GM10847 (cell line): ENCODE results near the gene SGK2.

ENCODE experiments used
- POLR2A ChIP-seq: IDR thresholded peaks from 2 replicates; pipeline ENCODE4 v1.6.1; 2011; ENCODE audit not compliant: insufficient read length; ENCODE audit errors: extremely low read depth

SGK2 gene

GRCh38 chr20:43542674-43543073 is 16.2 kb upstream of the SGK2 start:
- no peak for TF ChIP-seq POLR2A

DNA sequence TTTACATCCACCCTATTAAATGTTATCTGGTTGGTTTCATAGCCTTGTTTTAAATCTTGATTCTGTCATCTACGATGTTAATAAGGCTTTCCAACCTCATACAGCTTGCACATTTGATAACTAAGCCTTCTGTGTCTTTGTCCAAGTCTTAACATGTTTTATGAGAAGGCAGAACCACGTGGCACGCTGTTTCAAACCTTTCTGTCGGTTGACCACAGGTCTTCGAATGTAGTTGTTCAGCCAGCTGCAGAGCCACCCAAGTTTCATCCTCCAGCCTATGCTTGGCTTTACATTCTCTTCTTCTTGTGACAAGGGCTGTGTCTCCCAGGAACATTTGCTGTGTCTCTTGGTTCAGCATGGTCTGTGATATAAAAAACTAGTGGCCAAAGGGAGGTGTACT is 15.7 kb upstream of the SGK2 start:
- no peak for TF ChIP-seq POLR2A

DNA sequence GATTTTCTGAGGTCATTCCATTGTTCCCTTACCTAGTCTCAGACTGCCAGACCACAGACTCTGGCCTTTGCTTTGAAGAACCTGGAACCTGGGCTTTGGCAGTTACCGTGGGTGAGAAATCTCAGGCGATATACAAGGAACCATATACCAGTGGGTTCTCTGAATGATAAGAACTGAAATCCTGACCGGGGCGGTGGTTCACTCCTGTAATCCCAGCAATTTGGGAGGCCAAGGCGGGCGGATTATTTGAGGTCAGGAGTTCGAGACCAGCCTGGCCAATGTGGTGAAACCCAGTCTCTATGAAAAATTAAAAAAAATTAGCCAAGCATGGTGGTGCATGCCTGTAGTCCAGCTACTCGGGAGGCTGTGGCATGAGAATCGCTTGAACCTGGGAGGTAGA is 14.3 kb upstream of the SGK2 start:
- TF ChIP-seq POLR2A, result no peak

DNA sequence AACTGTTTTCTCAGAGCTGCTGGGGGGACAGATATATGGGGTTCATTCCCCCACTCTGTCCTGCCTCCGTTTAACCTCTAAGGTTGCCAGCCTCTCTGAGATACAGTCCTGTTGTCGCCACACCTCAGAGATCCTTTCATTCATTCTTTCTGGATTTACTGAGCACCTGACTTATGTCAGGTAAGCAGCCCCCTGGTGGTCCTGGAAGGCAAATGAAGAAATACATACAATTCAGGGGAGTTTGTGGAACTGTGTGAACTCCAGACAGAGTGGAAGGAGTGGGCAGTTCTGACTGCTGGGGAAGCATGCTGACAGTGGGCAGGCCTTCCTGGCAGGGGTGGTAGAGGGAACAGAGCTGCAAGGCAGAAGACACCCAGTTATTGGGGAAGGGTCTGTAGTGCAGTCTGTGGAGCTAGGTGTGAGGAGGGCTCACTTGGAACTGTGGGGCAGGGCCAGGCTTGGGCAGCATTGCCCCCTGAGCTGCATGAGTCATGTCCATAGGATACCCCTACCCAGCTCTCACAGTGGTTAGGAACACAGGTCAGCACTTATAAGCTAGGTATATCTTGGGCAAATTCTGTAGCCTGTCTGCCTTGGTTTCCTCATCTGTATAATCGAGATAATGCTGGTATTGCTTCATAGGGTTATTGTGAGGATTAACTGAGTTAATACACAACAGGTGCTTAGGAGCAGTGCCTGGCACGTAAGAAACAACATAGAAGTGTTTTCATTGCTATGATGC is 12.8 kb upstream of the SGK2 start:
- TF ChIP-seq POLR2A, result no peak

GRCh38 chr20:43548273-43548880 is 10.4 kb upstream of the SGK2 start:
- TF ChIP-seq POLR2A, result no peak

DNA sequence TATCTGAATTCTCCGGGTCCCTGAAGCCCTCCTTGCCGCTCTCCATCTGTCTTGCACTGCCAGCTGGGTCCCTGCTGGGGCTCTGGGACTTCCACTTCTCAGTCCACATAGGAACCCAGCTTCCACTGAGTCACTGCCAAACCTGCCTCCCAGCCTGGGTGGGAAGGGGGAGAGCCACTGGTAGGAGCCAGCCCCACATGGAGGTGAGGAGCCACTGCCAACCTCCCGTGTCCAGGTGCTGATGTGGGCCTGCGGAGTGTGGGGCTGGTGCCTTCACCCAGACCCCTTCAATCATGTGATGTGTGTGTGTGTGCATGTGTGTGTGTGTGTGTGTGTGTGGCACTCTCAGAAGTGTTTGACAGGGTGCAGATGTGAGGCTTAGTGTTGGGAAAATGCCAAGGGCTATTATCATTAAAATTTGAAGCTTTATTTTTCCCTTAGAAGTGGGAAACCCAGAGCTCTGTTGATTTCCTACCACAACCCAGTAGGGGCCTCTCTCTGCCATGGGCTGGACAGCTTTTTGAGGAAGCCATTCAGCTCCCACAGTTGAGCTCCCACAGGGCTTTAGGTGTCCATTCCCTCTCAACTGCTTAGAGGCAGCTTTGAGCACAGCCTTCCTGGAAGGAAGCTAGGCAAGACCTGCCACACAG is 9.3 kb upstream of the SGK2 start:
- no peak for TF ChIP-seq POLR2A

GRCh38 chr20:43550456-43550855 is 8.4 kb upstream of the SGK2 start:
- no peak for TF ChIP-seq POLR2A

- no peak for TF ChIP-seq POLR2A
Measured at GRCh38 chr20:43554369-43554768, 4.5 kb upstream of the SGK2 start.

DNA sequence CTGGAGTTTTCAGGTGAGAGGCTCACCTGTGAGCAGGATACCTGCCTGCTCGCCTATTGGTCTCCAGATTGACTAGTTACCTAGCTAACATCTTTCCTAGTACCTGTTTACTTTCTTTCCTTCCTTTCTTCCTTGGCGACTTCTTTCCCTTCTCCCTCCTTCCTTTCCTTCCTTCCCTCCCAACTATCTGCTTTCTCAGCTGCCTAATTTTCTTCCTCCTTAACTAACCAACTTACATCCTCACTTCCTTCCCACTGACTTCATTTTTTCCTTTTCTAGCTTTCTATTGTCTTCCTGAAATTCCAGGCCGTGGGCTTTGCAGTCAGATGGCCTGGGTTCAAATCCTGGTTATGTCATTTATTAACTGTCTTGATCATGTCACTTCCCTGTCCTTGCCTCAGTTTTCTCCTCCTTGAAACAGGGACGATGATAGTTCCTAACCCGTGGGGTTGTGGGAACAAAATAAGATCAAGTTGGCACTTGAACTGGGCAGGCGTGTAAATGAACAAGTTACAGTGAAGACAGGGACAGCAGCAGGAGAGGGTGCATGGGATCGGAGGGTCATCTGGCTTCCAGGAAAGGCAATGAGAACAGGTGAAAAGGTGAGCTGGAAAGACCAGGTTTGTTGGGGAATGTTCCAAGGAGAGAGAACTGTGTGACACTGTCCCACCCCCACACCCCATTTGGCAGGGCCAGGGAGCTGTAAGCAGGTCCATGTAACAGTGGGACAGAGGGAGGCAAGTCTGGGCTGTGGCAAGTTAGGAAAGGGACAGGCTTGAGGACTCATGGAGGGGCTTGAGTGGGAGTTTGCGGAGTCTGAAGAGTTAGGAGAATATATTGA is 540 bp downstream of the SGK2 start:
- TF ChIP-seq POLR2A, result no peak

- no peak for TF ChIP-seq POLR2A
Measured at GRCh38 chr20:43560974-43561373, 2.1 kb downstream of the SGK2 start.

DNA sequence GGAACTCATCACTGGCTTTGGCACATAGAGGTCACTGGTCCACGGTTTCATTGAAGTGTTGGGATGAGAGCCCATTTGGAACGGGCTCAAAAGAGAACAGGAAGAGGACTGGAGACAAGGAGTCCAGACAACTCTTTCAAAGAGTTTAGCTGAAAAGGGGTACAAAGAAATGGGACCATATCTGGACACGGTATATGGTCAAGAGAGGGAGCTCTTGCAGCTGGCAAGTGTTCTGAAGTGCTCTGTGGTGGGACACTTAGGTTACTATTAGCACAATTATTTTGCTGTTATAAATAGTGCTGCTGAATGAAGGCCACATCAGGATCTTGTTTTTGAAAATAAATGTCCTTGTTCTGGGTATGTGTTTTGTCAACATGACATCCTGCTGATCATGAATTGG is 4.6 kb downstream of the SGK2 start:
- TF ChIP-seq POLR2A, result no peak

DNA sequence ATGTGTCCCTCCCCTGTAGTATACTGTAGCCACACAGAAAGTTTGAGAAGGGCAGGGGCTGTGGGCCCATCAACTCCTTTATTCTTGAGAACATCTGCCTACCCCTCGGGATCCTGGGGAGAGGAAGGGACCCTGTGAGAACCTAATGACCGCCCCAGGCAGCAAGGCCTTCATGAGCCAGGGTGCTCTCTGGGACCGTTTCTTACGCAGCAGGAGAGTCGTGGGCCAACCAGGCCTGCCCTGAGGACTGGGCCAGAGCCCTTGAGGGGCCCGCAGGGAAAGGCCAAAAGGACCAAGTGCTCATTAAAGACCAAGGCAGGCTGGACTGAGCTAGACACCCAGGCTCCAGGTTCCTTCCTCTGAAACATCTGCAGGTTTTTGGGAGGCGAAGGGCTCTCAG is 5.2 kb downstream of the SGK2 start:
- TF ChIP-seq POLR2A, result no peak

- no peak for TF ChIP-seq POLR2A
Measured at GRCh38 chr20:43564455-43564854, 5.6 kb downstream of the SGK2 start.

- TF ChIP-seq POLR2A, result no peak
Measured at GRCh38 chr20:43564993-43565757, 6.3 kb downstream of the SGK2 start.

DNA sequence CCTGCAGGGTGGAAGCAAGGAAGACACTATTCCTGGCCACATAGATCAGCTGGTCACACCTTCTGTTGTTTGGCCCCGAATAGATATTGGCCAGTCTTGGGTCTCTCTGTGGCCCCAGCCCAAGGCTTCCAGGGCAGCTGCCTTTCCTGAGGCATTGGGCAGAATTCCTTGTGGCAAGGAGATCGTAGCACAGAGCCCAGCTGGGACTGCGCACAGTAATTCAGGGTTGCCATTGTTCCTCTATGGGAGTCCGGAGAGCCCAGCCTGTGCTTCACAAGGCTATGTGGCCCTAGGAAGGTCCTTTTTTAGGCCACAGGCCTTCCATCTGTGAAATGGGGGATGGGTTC is 6.9 kb downstream of the SGK2 start:
- no peak for TF ChIP-seq POLR2A
